ENCODE results near the gene DMRT1.

The DMRT1 gene

GRCh38 chr9:995781-996180 lies 154.3 kb downstream of the DMRT1 start:
- DNase-seq, result no peak

- peak in 1 of 56 donors; percentile 28 for DNase-seq
These were observed 157.0 kb downstream of the DMRT1 start for GRCh38 chr9:998299-999110.

- DNase-seq, result no peak
These were observed 160.3 kb downstream of the DMRT1 start for GRCh38 chr9:1001838-1002237.

GRCh38 chr9:1002678-1003077 lies 161.2 kb downstream of the DMRT1 start:
- no peak for DNase-seq

- DNase-seq, result peak in 17 of 56 donors; percentile 1 to 27 (median 5)
These were observed 163.7 kb downstream of the DMRT1 start for GRCh38 chr9:1005043-1005667.

GRCh38 chr9:1007312-1007711 lies 165.8 kb downstream of the DMRT1 start:
- no peak for DNase-seq

- DNase-seq, result no peak
These were observed 166.7 kb downstream of the DMRT1 start for GRCh38 chr9:1008216-1008615.

- peak in 52 of 56 donors; percentile 5 to 90 (median 57) for DNase-seq
These were observed 167.7 kb downstream of the DMRT1 start for GRCh38 chr9:1009101-1009707.

GRCh38 chr9:1013021-1013420 lies 171.5 kb downstream of the DMRT1 start:
- no peak for DNase-seq

GRCh38 chr9:1014225-1014624 lies 172.7 kb downstream of the DMRT1 start:
- no peak for DNase-seq

- DNase-seq, result no peak
These were observed 173.1 kb downstream of the DMRT1 start for GRCh38 chr9:1014640-1015039.

- no peak for DNase-seq
These were observed 176.6 kb downstream of the DMRT1 start for GRCh38 chr9:1018121-1018520.

All from nucleus accumbens (tissue), 56 donors.